IPS-NIHi7 (cell line): ENCODE measurements around the gene GNMT.

Experiments used
- DNase-seq: peaks from one replicate; pipeline ENCODE4 v3.0.0; 2012; ENCODE audit warnings: mixed read lengths; ENCODE audit errors: extremely low spot score

Gene GNMT

GRCh38 chr6:43013097-43013842, 52.7 kb downstream of the GNMT start:
- DNase-seq: no peak
